ENCODE measurements around the gene LHX8. TPM values are rescaled to one million over a fixed set of nuclear protein-coding genes. Genes with fewer than 3 reads are reported as not detected.

LHX8 gene
- polyA plus RNA-seq, 1 experiment: not detected

DNA sequence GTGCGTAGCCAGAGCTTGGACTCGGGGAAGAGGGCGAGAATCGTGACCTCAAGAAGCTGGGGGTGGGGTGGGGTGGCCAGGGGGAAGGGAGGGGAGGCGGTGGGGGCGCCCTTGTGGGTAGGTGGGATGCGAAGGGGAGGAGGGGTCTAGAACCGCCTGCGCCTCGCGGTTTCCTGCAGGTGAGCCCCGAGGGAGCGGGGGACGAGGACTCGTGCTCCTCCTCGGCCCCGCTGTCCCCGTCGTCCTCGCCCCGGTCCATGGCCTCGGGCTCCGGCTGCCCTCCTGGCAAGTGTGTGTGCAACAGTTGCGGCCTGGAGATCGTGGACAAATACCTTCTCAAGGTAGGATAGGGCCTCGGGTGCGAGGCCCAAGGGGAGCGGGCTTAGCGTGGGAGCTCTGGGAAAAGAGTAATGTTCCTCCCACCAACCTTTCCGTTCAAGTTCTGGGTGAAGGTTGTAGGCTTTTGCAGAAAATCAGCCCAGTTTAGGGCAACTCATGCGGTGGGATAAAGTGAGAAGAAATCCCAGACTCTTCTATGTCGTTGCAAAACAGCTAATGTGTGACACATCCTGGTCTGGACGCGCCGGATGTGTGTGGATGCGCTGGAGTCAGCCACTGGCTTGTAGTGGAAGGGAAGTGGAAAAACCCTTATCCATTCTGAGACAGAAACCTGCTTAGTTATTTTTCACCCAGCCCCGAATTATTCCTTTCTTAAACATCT, 2.9 kb downstream of the LHX8 start:
- peaks cover 57% of the 10 kb centered on the region for H3K27me3 ChIP-seq (ENCODE audit: control insufficient read depth, insufficient read depth, low read length)
- no peak for DNase-seq (ENCODE audit: low read depth, low spot score)
- CTCF ChIA-PET: no interaction called here

DNA sequence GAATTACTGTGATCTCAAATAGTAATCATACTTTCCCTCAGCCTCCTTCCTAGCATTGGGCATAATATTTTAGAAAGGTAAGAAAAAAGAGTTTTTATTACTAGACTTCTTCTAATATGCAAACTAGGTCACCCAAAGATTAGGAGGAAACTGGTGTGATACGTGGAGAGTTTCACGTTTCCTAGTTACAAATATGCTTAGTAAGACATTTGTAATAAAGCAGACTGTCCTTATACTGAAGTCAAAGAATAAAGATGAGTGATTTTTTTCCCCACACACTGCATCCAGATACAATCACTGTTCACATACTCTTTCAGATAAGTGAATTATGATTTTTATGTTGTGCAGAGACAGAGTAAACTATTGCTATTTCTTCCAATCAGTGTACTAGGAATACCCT, 17.9 kb downstream of the LHX8 start:
- POLR2A ChIA-PET: no interaction called here

More for the DNA sequence above, 2.9 kb downstream of the LHX8 start:
- Histone ChIP-seq H3K9me3 (ENCODE audit: control insufficient read depth, insufficient read depth, low read length) (peaks cover 9% of the 10 kb centered on the region; the same call in 1 of the 2 replicates), H3K4me3 (ENCODE audit: low read depth, low read length) (no peak overlapping the region), H3K27ac (ENCODE audit: low read depth, low read length) (no peak overlapping the region)
- TF ChIP-seq, protein P1, sequence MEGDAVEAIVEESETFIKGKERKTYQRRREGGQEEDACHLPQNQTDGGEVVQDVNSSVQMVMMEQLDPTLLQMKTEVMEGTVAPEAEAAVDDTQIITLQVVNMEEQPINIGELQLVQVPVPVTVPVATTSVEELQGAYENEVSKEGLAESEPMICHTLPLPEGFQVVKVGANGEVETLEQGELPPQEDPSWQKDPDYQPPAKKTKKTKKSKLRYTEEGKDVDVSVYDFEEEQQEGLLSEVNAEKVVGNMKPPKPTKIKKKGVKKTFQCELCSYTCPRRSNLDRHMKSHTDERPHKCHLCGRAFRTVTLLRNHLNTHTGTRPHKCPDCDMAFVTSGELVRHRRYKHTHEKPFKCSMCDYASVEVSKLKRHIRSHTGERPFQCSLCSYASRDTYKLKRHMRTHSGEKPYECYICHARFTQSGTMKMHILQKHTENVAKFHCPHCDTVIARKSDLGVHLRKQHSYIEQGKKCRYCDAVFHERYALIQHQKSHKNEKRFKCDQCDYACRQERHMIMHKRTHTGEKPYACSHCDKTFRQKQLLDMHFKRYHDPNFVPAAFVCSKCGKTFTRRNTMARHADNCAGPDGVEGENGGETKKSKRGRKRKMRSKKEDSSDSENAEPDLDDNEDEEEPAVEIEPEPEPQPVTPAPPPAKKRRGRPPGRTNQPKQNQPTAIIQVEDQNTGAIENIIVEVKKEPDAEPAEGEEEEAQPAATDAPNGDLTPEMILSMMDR (IDR thresholded peaks at IDR 0.05; ENCODE audit: low read depth, low read length): no peak
- POLR2A ChIA-PET: interaction anchor here (0.5 kb wide), 1 partner anchor 588 kb away, joined by 3 read pairs; no protein-coding TSS in a partner anchor

GRCh38 chr1:75159154-75159553, 25.0 kb downstream of the LHX8 start:
- Histone ChIP-seq H3K27ac (ENCODE audit: low read depth, low read length) (no peak overlapping the region), H3K4me3 (ENCODE audit: low read depth, low read length) (no peak overlapping the region), H3K9me3 (ENCODE audit: control insufficient read depth, insufficient read depth, low read length) (no peaks in the 10 kb centered on the region), H3K27me3 (ENCODE audit: control insufficient read depth, insufficient read depth, low read length) (no peaks in the 10 kb centered on the region)
- CTCF ChIA-PET: no interaction called here
- TF ChIP-seq, protein P1 (IDR thresholded peaks at IDR 0.05; ENCODE audit: low read depth, low read length): no peak
- no peak for DNase-seq (ENCODE audit: low read depth, low spot score)
- POLR2A ChIA-PET: no interaction called here

More for the DNA sequence above, 17.9 kb downstream of the LHX8 start:
- H3K27me3 ChIP-seq (ENCODE audit: control insufficient read depth, insufficient read depth, low read length): no peaks in the 10 kb centered on the region
- no peak overlapping the region for H3K4me3 ChIP-seq (ENCODE audit: low read depth, low read length)
- CTCF ChIA-PET: no interaction called here
- H3K9me3 ChIP-seq (ENCODE audit: control insufficient read depth, insufficient read depth, low read length): no peaks in the 10 kb centered on the region
- DNase-seq (ENCODE audit: low read depth, low spot score): no peak
- H3K27ac ChIP-seq (ENCODE audit: low read depth, low read length): no peak overlapping the region
- TF ChIP-seq, protein P1 (IDR thresholded peaks at IDR 0.05; ENCODE audit: low read depth, low read length): no peak

DNA sequence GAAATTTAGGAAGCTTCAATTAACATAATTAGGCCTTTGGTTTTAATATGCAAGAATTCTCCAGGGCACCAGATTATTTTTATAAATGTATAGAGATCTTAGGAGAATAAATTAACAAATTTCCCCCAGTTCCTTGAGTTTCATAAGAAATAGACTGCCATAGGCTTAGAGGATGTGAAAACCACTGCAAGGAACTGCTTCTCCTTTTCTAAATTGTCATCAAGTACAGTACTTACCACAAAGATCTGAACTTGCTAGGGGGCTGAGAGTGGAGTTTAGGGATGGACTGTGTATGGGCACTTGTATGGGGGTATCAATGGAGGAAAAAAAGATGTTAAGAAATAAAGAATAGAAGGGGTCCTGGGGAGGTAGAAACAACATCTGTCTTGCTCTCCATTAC, 31.1 kb downstream of the LHX8 start:
- H3K27ac ChIP-seq (ENCODE audit: low read depth, low read length): no peak overlapping the region
- no peaks in the 10 kb centered on the region for H3K27me3 ChIP-seq (ENCODE audit: control insufficient read depth, insufficient read depth, low read length)
- no peak overlapping the region for H3K4me3 ChIP-seq (ENCODE audit: low read depth, low read length)
- TF ChIP-seq, protein P1 (IDR thresholded peaks at IDR 0.05; ENCODE audit: low read depth, low read length): no peak
- no peaks in the 10 kb centered on the region for H3K9me3 ChIP-seq (ENCODE audit: control insufficient read depth, insufficient read depth, low read length)
- POLR2A ChIA-PET: no interaction called here
- DNase-seq (ENCODE audit: low read depth, low spot score): no peak
- CTCF ChIA-PET: no interaction called here

DNA sequence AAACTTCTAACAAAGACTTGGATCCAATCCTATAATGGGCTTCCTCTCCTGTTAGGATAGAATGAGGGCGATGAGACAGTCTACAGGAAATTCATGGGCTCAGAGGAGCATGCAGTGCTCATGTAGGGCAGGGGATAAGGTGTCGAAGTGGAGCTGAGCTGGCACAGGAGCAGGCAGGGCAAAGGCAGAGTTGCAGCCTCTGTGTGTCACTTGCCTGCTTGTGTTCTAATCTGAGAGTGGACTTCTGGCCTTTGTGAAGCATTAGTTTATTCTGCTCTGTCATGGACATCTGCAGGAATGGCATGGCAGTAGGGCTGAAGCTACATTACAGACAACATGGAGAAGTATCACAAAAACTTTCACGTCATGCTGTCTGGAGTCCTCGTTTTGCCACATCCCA, 32.6 kb downstream of the LHX8 start:
- no peak overlapping the region for H3K27ac ChIP-seq (ENCODE audit: low read depth, low read length)
- H3K9me3 ChIP-seq (ENCODE audit: control insufficient read depth, insufficient read depth, low read length): no peaks in the 10 kb centered on the region
- DNase-seq (ENCODE audit: low read depth, low spot score): no peak
- ChIA-PET POLR2A (no interaction called here), CTCF (no interaction called here)
- H3K4me3 ChIP-seq (ENCODE audit: low read depth, low read length): no peak overlapping the region
- TF ChIP-seq, protein P1 (IDR thresholded peaks at IDR 0.05; ENCODE audit: low read depth, low read length): no peak
- H3K27me3 ChIP-seq (ENCODE audit: control insufficient read depth, insufficient read depth, low read length): no peaks in the 10 kb centered on the region

All from AG04450 (cell line).